K562 (cell line): ENCODE data around the gene SLC35F2.

Experiments used
- CXXC5 ChIP-seq: fragments of 250-450 bp; sonication (Bioruptor Pico); IDR thresholded peaks from 2 replicates; pipeline ENCODE4 v1.8.0; 2022; ENCODE audit warnings: inconsistent platforms, mild to moderate bottlenecking, moderate library complexity
- MYC ChIP-seq, 2 experiments: fragments of 250-450 bp in 1 of 2; sonication (Bioruptor Pico) in 1 of 2; IDR thresholded peaks; 2 replicates each; pipeline versions ENCODE4 v1.5.1 to v1.6.1; 2012 to 2021; ENCODE audit warnings: low read depth in 2 of 2, borderline replicate concordance in 1 of 2, improper control_type of control experiment in 1 of 2, low read length in 1 of 2, mild to moderate bottlenecking in 1 of 2, moderate library complexity in 1 of 2
- NR4A1 ChIP-seq, 2 experiments: fragments of 250-450 bp in 1 of 2; fragments of 450-650 bp in 1 of 2; sonication (Bioruptor Pico) in 1 of 2; IDR thresholded peaks; 2 replicates each; pipeline versions ENCODE4 v1.4.0 to v1.6.1; 2016 to 2020; ENCODE audit warnings: mild to moderate bottlenecking in 2 of 2, missing compliant biosample characterization in 1 of 2, missing genetic modification characterization in 1 of 2, moderate library complexity in 1 of 2
- POLR2A ChIP-seq: fragments of 450-650 bp; conservative IDR thresholded peaks from 2 replicates; pipeline ENCODE4 v1.6.1; 2016
- RBM22 ChIP-seq: fragments of 200-400 bp; formaldehyde crosslinking; IDR thresholded peaks from 2 replicates; pipeline ENCODE4 v1.6.1; 2018; ENCODE audit warnings: low read length, low read depth; ENCODE audit not compliant: poor library complexity, severe bottlenecking
- XRCC5 ChIP-seq: fragments of 200-400 bp; formaldehyde crosslinking; IDR thresholded peaks from 2 replicates; pipeline ENCODE4 v1.6.1; 2017; ENCODE audit warnings: low read depth, mild to moderate bottlenecking, low read length
- ZNF384 ChIP-seq: IDR thresholded peaks from 2 replicates; pipeline ENCODE4 v1.6.1; 2012; ENCODE audit warnings: low read depth, low read length, improper control_type of control experiment
- TF ChIP-seq, protein P1 (sequence below), 3 experiments: IDR thresholded peaks in 2 of 3; conservative IDR thresholded peaks in 1 of 3; 2 replicates each; pipeline ENCODE4 v1.5.1; 2011 to 2012; ENCODE audit warnings: low read length in 3 of 3, mild to moderate bottlenecking in 3 of 3, control low read depth in 2 of 3, improper control_type of control experiment in 1 of 3, inconsistent platforms in 1 of 3, low read depth in 1 of 3, mixed read lengths in 1 of 3, moderate library complexity in 1 of 3; ENCODE audit not compliant: insufficient read depth in 2 of 3

DNA sequence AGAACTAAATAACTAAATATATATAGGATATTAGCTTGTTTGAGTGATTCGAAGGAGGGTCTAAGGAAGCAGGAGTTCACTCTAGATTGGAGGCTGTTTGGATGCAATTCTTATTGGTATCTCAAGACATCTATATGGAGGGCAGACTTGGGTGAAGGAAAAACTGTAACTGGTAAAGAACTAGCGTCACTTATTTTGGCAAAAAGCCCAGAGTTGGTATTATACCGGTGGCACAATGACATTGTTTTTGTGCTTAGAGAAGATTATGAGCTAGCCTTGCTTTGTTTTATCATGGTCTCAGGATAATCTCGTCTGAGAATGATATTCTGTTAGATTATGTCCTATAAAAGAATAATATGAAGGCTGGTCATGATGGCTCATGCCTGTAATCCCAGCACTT is 6.0 kb upstream of the SLC35F2 start:
- TF ChIP-seq POLR2A: no peak
- TF ChIP-seq CXXC5 (CRISPR knock-in tag): no peak
- TF ChIP-seq NR4A1 (CRISPR knock-in tag; IDR thresholded peaks at IDR 0.05): no peak
- TF ChIP-seq NR4A1 (tag; IDR thresholded peaks at IDR 0.05): no peak
- no peak for TF ChIP-seq XRCC5
- no peak for TF ChIP-seq ZNF384
- TF ChIP-seq RBM22: no peak
- TF ChIP-seq, protein P1, sequence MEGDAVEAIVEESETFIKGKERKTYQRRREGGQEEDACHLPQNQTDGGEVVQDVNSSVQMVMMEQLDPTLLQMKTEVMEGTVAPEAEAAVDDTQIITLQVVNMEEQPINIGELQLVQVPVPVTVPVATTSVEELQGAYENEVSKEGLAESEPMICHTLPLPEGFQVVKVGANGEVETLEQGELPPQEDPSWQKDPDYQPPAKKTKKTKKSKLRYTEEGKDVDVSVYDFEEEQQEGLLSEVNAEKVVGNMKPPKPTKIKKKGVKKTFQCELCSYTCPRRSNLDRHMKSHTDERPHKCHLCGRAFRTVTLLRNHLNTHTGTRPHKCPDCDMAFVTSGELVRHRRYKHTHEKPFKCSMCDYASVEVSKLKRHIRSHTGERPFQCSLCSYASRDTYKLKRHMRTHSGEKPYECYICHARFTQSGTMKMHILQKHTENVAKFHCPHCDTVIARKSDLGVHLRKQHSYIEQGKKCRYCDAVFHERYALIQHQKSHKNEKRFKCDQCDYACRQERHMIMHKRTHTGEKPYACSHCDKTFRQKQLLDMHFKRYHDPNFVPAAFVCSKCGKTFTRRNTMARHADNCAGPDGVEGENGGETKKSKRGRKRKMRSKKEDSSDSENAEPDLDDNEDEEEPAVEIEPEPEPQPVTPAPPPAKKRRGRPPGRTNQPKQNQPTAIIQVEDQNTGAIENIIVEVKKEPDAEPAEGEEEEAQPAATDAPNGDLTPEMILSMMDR (IDR thresholded peaks at IDR 0.05 in 2 of 3, conservative IDR thresholded peaks at IDR 0.05 in 1 of 3; ENCODE audit: insufficient read depth in 2 of 3, low read depth in 1 of 3, low read length in 3 of 3): no peak
- TF ChIP-seq MYC (IDR thresholded peaks at IDR 0.05; ENCODE audit: low read depth, low read length): no peak
- TF ChIP-seq MYC (CRISPR knock-in tag; IDR thresholded peaks at IDR 0.05; ENCODE audit: borderline replicate concordance, low read depth): no peak
